ENCODE results near the gene SLC26A1. TPM values are rescaled to one million over a fixed set of nuclear protein-coding genes. Genes with fewer than 3 reads are reported as not detected.

The SLC26A1 gene
- total and polyA plus RNA-seq, 2 of the 13 experiments (the other 11 are each of a cell fraction or from before 2014, with no cell fraction given): 5.4 to 22.9 TPM

DNA sequence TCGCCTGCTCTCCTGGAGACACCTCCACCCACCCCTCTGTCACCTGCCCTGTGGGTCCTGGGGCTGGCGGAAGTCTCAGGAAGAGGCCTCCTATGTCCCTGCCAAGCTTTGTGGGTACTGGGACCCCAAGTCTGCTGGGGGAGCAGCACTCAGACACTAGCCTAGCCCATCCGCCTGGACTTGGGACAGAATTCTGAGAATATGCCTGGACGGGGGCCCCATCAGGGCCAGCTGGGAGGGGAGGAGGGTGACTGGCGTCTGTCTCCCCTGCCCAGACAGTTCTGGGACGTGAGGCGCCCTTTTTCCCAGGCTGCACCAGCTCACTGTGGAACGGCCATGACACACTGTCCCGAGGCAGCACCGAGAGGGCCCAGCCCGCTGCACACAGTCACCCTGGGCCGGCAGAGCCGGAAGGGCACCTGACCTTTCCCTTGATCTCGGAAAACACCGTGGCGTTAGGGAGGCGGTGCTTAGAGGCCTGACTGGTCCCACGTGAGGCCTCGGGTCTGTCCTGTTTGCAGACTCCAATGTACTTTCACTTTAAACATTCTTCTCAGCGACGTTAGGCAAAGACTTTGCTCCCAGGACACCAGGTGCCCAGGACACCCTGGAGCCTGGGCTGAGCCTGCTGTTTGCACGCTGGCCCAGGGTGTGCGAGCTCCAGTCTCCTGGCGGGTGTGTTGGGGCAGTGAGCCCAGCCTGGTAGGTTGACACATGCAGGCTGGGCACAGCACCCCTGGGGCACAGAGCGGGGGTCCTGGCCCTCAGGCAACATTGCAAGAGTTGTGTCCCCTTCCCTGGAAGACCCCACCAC is 700 bp downstream of the SLC26A1 start:
- POLR2A ChIA-PET: interaction anchor here (1.1 to 2.5 kb wide), 12 partner anchors 8 to 212 kb away, joined by 3 to 15 read pairs (median 4); partner anchors contain the start of genes GAK and TMEM175
- in situ Hi-C loops (cut with HindIII; ENCODE audit: extremely low pct_ligation_motif_present, low pct_unique_long_range_greater_than_20kb): no loop called here
- intact Hi-C loops (cut with micrococcal nuclease; ENCODE audit: unreplicated experiment): loop anchor here (2.0 kb wide), 2 partner anchors 16 to 20 kb away; partner anchors contain the start of gene DGKQ
- H3K27ac ChIP-seq (ENCODE audit: extremely low read length, insufficient read depth, low read length): peak overlapping the region; percentile 99
- CTCF ChIA-PET (ENCODE audit: low intra/inter-chr PET ratio, low total read pairs): no interaction called here
- peaks cover 16% of the 10 kb centered on the region for H3K79me2 ChIP-seq (ENCODE audit: insufficient read depth, low read length)
- peaks cover 56% of the 10 kb centered on the region for H3K4me1 ChIP-seq (ENCODE audit: insufficient read depth, low read length)
- H3K9me3 ChIP-seq (ENCODE audit: low read length): no peaks in the 10 kb centered on the region
- H2AFZ ChIP-seq (ENCODE audit: low read length): no peak overlapping the region
- H3K4me3 ChIP-seq (replicated peaks in 1 of 3; ENCODE audit: insufficient read depth in 1 of 3, low read depth in 2 of 3, low read length in 3 of 3): peak overlapping the region; percentile 61 to 85 (median 77)
- peak overlapping the region; percentile 96 for H3K9ac ChIP-seq (ENCODE audit: insufficient read depth, low read depth, low read length)
- WGBS (ENCODE audit: low lambda C conversion rate): 0% methylated on average over 4 of the region's 25 CpGs
- H3K4me2 ChIP-seq (ENCODE audit: low read depth, low read length): peak overlapping the region; percentile 99
- DNase-seq (ENCODE audit: low spot score) (peak; percentile 98), ATAC-seq (peak; percentile 81), FAIRE-seq (peak; percentile 99)
- BruUV-seq (replicated peaks): TSS peak; percentile 60
- no peaks in the 10 kb centered on the region for H4K20me1 ChIP-seq (ENCODE audit: insufficient read depth, low read length)
- H3K36me3 ChIP-seq (replicated peaks in 1 of 2; ENCODE audit: control insufficient read depth in 1 of 2, insufficient read depth in 2 of 2, low read length in 2 of 2): peaks cover 9 to 15% of the 10 kb centered on the region in 2 experiments; a peak in 4 of 5 replicates
- peaks cover 0 to under 1% of the 10 kb centered on the region in 2 experiments; a peak in 2 of 5 replicates for H3K27me3 ChIP-seq (ENCODE audit: control insufficient read depth in 1 of 2, insufficient read depth in 2 of 2, low read length in 2 of 2)
- TF ChIP-seq, protein P1, sequence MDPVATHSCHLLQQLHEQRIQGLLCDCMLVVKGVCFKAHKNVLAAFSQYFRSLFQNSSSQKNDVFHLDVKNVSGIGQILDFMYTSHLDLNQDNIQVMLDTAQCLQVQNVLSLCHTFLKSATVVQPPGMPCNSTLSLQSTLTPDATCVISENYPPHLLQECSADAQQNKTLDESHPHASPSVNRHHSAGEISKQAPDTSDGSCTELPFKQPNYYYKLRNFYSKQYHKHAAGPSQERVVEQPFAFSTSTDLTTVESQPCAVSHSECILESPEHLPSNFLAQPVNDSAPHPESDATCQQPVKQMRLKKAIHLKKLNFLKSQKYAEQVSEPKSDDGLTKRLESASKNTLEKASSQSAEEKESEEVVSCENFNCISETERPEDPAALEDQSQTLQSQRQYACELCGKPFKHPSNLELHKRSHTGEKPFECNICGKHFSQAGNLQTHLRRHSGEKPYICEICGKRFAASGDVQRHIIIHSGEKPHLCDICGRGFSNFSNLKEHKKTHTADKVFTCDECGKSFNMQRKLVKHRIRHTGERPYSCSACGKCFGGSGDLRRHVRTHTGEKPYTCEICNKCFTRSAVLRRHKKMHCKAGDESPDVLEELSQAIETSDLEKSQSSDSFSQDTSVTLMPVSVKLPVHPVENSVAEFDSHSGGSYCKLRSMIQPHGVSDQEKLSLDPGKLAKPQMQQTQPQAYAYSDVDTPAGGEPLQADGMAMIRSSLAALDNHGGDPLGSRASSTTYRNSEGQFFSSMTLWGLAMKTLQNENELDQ (CRISPR knock-in tag; IDR thresholded peaks at IDR 0.05; ENCODE audit: borderline replicate concordance): peak; percentile 58; the same call in 1 of the 2 replicates
- TF ChIP-seq IKZF4 (CRISPR knock-in tag; IDR thresholded peaks at IDR 0.05; ENCODE audit: borderline replicate concordance, low read depth, not compliant biosample characterization) (no peak), HMGXB3 (CRISPR knock-in tag; IDR thresholded peaks at IDR 0.05; ENCODE audit: borderline replicate concordance) (no peak; the same call in 1 of the 2 replicates), YY1 (IDR thresholded peaks at IDR 0.05; ENCODE audit: insufficient read depth, insufficient replicate concordance, low read depth, low read length) (peak; percentile 82), SOX6 (IDR thresholded peaks at IDR 0.05) (no peak), SOX6 (CRISPR knock-in tag; IDR thresholded peaks at IDR 0.05) (peak; percentile 86), ZNF773 (CRISPR knock-in tag; IDR thresholded peaks at IDR 0.05; ENCODE audit: borderline replicate concordance) (no peak)
- TF ChIP-seq, protein P2, sequence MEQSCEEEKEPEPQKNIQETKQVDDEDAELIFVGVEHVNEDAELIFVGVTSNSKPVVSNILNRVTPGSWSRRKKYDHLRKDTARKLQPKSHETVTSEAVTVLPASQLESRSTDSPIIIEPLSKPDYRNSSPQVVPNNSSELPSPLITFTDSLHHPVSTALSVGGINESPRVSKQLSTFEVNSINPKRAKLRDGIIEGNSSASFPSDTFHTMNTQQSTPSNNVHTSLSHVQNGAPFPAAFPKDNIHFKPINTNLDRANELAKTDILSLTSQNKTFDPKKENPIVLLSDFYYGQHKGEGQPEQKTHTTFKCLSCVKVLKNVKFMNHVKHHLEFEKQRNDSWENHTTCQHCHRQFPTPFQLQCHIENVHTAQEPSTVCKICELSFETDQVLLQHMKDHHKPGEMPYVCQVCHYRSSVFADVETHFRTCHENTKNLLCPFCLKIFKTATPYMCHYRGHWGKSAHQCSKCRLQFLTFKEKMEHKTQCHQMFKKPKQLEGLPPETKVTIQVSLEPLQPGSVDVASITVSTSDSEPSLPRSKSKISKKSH (CRISPR knock-in tag; IDR thresholded peaks at IDR 0.05; ENCODE audit: borderline replicate concordance): no peak

Data from HepG2 (cell line).